ENCODE measurements around the gene HMCN1.

The HMCN1 gene

GRCh38 chr1:186215636-186216035 is 481.4 kb downstream of the HMCN1 start:
- no peak for DNase-seq

GRCh38 chr1:186218654-186219352 is 484.6 kb downstream of the HMCN1 start:
- DNase-seq: no peak

- DNase-seq: no peak
Observed at GRCh38 chr1:186220067-186220466, 485.9 kb downstream of the HMCN1 start.

GRCh38 chr1:186220911-186221310 is 486.7 kb downstream of the HMCN1 start:
- no peak for DNase-seq

- no peak for DNase-seq
Observed at GRCh38 chr1:186225096-186225495, 490.9 kb downstream of the HMCN1 start.

- DNase-seq: no peak
Observed at GRCh38 chr1:186228749-186229148, 494.6 kb downstream of the HMCN1 start.

GRCh38 chr1:186231861-186232436 is 497.8 kb downstream of the HMCN1 start:
- DNase-seq: no peak

- no peak for DNase-seq
Observed at GRCh38 chr1:186234976-186235686, 500.9 kb downstream of the HMCN1 start.

GRCh38 chr1:186235696-186236095 is 501.5 kb downstream of the HMCN1 start:
- DNase-seq: no peak

- no peak for DNase-seq
Observed at GRCh38 chr1:186236921-186237320, 502.7 kb downstream of the HMCN1 start.

- DNase-seq: no peak
Observed at GRCh38 chr1:186239171-186239570, 505.0 kb downstream of the HMCN1 start.

GRCh38 chr1:186240436-186240835 is 506.2 kb downstream of the HMCN1 start:
- no peak for DNase-seq

Data from stimulated activated CD4-positive, alpha-beta T cell treated with anti-CD3 and anti-CD28 coated beads, Interleukin-12 subunit alpha, Interleukin-12 subunit beta, amount 100 ng/mL, for 4 hours (primary cell).